NB4 (cell line): ENCODE measurements around the gene TSPAN18.

Source experiments
- CTCF ChIP-seq: IDR thresholded peaks from one replicate; pipeline ENCODE4 v1.5.1; 2012; ENCODE audit warnings: low read depth, low read length
- MAX ChIP-seq: IDR thresholded peaks from 2 replicates; pipeline ENCODE4 v1.6.1; 2011; ENCODE audit warnings: low read depth, low read length
- MYC ChIP-seq: IDR thresholded peaks from 2 replicates; pipeline ENCODE4 v1.6.1; 2011; ENCODE audit warnings: low read depth, low read length
- POLR2A ChIP-seq: IDR thresholded peaks from 2 replicates; pipeline ENCODE4 v1.6.1; 2011; ENCODE audit warnings: mild to moderate bottlenecking; ENCODE audit not compliant: insufficient read length; ENCODE audit errors: extremely low read depth

GRCh38 chr11:44740967-44741366, 14.2 kb downstream of the TSPAN18 start:
- TF ChIP-seq CTCF (no peak), MYC (no peak), POLR2A (no peak), MAX (no peak)
